Mucosa of descending colon (tissue), 3 donors: ENCODE data around the gene SLC6A17. TPM values are rescaled to one million over a fixed set of nuclear protein-coding genes. Genes with fewer than 3 reads are reported as not detected.

Source experiments
- ATAC-seq: fragments of 200-7000 bp; cut with Tn5 transposase; one replicate; pipeline ENCODE4 v1.9.1; 2020; ENCODE audit warnings: mild to moderate bottlenecking, moderate library complexity
- DNase-seq, 3 donors: peaks; one replicate each; pipeline ENCODE4 v3.0.0-alpha.2; 2020
- H3K36me3 ChIP-seq: fragments of 200-600 bp; one replicate; pipeline ENCODE4 v1.8.0; 2021; ENCODE audit warnings: low read depth, mild to moderate bottlenecking
- H3K4me1 ChIP-seq: fragments of 200-600 bp; one replicate; pipeline ENCODE4 v1.8.0; 2021; ENCODE audit warnings: low read depth, mild to moderate bottlenecking
- H3K4me3 ChIP-seq: fragments of 200-600 bp; one replicate; pipeline ENCODE4 v1.8.0; 2021; ENCODE audit warnings: mild to moderate bottlenecking
- H3K9me3 ChIP-seq: fragments of 200-600 bp; one replicate; pipeline ENCODE4 v1.8.0; 2021; ENCODE audit warnings: mild to moderate bottlenecking
- intact Hi-C, 2 donors: fragments of 100-400 bp; cut with DNase I in 1 of 2; cut with micrococcal nuclease in 1 of 2; formaldehyde crosslinking; loops; one replicate each; pipeline versions ENCODE4 v1.11.0 to v1.11.1; 2022; cut with DNase I, micrococcal nuclease
- total RNA-seq, 3 donors: library from RNA; stranded (reverse); fragmentation: NEBNext Ultra II Directional in 2 of 3; extraction: Animal tissue kit (Norgen Biotek cat#: 25700) in 2 of 3; gene quantifications; one replicate each; pipeline versions ENCODE4 v1.2.1 to v1.2.4, GENCODE V29; 2021 to 2023
- TF ChIP-seq, protein P1 (sequence below): fragments of 200-600 bp; IDR thresholded peaks from one replicate; pipeline ENCODE4 v1.8.0; 2022; ENCODE audit warnings: antibody characterized with exemption, mild to moderate bottlenecking
- donor health status: DM: no; HTN: no; CAD: no; lungs with moderate emphysema.
- donor health status: DM: no; HTN: no; CAD: no.
- donor health status: DM: no; HTN: yes; CAD: no.

The SLC6A17 gene
- total RNA-seq, 3 donors from 2014 or later = 0.06 to 0.73 (median 0.10) TPM

DNA sequence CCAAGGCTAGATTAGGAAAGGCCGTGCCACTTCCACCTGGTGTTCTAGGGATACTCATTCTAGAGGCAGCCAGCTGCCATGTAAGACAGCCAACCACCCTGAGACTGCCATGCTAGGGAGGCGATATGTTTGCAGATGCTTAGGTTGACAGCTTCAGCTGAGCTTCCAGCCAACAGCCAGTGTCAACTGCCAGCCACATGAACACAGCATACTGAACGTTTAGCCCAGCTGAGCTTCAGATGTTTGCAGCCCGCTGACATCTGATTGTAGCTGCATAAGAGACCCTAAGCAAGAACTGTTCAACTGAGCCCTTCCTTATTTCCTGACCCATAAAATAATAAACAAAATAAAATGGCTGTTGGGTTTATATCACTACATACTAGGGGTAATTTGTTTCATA lies 54.9 kb downstream of the SLC6A17 start:
- intact Hi-C loops = loop anchor here in 1 of 2 donors (2.0 kb wide), 2 partner anchors 108 to 256 kb away; no protein-coding TSS in a partner anchor
- no peak for ATAC-seq
- DNase-seq = no peak
- Histone ChIP-seq H3K9me3 (no peaks in the 10 kb centered on the region), H3K4me3 (no peak overlapping the region), H3K36me3 (no peaks in the 10 kb centered on the region), H3K4me1 (peaks cover 11% of the 10 kb centered on the region)
- TF ChIP-seq, protein P1, sequence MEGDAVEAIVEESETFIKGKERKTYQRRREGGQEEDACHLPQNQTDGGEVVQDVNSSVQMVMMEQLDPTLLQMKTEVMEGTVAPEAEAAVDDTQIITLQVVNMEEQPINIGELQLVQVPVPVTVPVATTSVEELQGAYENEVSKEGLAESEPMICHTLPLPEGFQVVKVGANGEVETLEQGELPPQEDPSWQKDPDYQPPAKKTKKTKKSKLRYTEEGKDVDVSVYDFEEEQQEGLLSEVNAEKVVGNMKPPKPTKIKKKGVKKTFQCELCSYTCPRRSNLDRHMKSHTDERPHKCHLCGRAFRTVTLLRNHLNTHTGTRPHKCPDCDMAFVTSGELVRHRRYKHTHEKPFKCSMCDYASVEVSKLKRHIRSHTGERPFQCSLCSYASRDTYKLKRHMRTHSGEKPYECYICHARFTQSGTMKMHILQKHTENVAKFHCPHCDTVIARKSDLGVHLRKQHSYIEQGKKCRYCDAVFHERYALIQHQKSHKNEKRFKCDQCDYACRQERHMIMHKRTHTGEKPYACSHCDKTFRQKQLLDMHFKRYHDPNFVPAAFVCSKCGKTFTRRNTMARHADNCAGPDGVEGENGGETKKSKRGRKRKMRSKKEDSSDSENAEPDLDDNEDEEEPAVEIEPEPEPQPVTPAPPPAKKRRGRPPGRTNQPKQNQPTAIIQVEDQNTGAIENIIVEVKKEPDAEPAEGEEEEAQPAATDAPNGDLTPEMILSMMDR = no peak

DNA sequence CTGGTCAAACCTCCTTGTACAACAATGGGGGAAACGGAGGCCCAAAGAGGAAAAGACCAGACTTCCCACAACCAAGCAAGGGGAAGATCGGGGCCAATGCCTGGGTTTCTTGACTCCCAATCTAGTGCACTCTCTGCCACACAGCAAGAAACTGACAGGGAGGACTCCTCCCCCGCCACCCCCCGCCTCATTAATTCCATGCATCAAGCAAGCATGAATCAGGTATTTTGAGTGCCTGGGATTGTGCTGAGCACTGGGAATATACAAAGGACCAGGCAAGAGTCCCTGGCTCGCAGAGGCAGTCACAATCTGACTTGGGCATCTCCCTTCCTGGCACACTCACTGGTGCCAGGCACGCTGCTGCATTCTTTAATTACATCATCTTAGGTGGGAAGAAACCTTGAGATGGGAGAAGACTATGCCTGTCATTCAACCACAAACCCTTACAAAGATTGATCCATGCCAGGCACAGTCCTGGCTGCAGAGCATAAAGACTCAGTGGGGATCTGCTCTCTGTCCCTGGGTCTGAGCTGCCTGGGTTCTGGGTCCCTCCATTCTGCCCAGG lies 55.4 kb downstream of the SLC6A17 start:
- peaks cover 11% of the 10 kb centered on the region for H3K4me1 ChIP-seq

DNA sequence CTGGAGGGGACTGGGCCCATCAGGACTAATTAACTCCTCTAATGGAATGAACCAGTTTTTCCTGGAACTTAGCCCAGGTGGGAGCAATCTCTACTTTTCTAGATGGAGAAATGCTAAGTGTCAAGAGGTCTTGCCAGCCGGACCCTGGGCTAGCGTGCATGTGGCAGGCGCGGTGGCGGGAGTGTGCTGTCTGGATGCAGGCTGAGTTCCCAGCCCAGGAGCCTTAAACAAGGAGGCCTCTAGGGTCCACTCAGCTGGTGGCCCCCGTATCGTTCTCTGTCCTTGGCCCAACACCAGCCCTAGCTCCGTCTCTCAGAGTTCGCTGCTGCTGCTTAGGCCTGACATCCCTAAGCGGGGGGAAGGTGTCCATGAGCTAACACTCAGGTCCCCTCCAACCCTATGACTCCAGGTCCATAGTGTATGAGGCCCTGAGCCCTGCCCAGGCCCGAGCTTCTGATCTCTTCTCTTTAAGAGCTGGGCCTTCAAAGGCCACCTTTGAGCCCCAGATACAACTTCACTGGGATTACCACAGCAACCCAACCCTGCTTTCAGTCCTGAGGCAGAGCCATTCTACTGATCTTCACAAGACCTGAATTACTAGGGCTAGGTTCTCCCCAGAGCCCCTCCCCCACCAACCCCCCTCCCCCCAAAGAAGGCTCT lies 56.1 kb downstream of the SLC6A17 start:
- intact Hi-C loops = no loop called here
- no peak for DNase-seq
- ATAC-seq = no peak
- H3K9me3 ChIP-seq = no peaks in the 10 kb centered on the region
- H3K36me3 ChIP-seq = no peaks in the 10 kb centered on the region
- peaks cover 11% of the 10 kb centered on the region for H3K4me1 ChIP-seq
- H3K4me3 ChIP-seq = no peak overlapping the region
- TF ChIP-seq, protein P1 = no peak

More for the DNA sequence above, 55.4 kb downstream of the SLC6A17 start:
- Histone ChIP-seq H3K9me3 (no peaks in the 10 kb centered on the region), H3K4me3 (no peak overlapping the region), H3K36me3 (no peaks in the 10 kb centered on the region)
- DNase-seq = no peak
- intact Hi-C loops = loop anchor here in 1 of 2 donors (2.0 kb wide), 2 partner anchors 107 to 255 kb away; no protein-coding TSS in a partner anchor
- TF ChIP-seq, protein P1 = no peak
- ATAC-seq = no peak

DNA sequence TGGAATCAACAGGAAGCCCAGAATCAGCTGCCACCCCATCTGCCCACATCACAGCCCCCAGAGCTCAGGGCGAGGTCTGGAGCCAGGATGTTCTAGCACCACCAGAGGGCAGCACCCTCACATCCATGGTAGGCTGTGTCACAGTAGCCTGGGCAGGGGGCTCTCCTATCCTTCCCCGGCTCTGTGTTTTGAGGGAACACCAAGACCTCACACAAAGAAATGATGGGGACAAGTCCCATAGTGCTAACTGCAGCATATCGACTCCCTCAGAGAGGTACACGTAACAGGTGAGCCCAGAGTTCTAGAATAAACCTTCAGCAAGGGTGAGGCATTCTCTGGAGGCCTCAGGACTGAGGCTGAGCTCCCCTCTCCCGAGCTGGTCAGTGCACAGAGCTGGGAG lies 57.5 kb downstream of the SLC6A17 start:
- intact Hi-C loops = loop anchor here in 1 of 2 donors (1.0 kb wide), 1 partner anchor 104 kb away; no protein-coding TSS in a partner anchor
- DNase-seq = peak in 2 of 3 donors; percentile 80 to 89
- Histone ChIP-seq H3K9me3 (no peaks in the 10 kb centered on the region), H3K4me1 (peaks cover 11% of the 10 kb centered on the region), H3K36me3 (no peaks in the 10 kb centered on the region), H3K4me3 (no peak overlapping the region)
- TF ChIP-seq, protein P1 = peak; percentile 74
- no peak for ATAC-seq

DNA sequence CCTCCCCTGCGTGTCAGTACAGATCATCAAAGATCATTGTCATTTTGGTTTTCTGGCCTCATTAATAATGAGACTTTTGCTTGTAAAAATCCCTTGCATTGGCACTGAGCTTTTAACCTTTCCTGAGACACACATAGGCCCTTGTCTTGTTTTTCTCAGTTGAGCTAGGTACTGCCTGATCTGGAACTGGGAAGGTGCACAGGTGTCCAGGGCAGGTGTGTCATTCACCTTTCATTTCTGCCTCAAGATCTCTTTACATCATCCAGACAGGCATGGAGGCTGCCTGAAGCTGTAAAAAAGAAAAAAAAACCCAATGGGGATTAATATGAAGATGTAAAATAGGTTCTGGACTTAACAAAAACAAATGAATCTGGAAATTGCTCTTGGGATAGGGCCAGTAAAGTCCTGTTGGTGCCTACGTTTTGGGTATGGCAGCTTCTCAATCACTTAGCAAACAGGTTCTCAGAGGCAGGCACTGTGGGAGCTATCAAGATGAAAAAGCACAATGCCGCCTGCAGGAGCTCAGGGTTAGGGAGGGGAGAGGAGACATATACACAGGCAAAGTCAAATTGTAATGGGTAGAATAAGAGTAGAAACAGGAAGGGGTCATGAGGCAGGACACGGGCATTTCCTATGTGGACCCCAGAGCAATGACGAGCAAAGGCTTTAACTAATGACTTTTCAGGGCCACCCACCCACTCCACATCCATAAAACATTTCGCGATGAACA lies 58.8 kb downstream of the SLC6A17 start:
- intact Hi-C loops = no loop called here
- DNase-seq (no peak), ATAC-seq (no peak)
- no peak overlapping the region for H3K4me3 ChIP-seq
- H3K36me3 ChIP-seq = no peaks in the 10 kb centered on the region
- peaks cover 11% of the 10 kb centered on the region for H3K4me1 ChIP-seq
- TF ChIP-seq, protein P1 = no peak
- H3K9me3 ChIP-seq = no peaks in the 10 kb centered on the region
